Smooth muscle cell (in vitro differentiated cells): Measurements from ENCODE around the gene AP5Z1. TPM values are rescaled to one million over a fixed set of nuclear protein-coding genes. Genes with fewer than 3 reads are reported as not detected.
A peak's percentile ranks its signal among the peaks of the same experiment; 100 is the strongest.

Experiments
- DNase-seq: peaks from one replicate; lab custom pipeline; 2025; ENCODE audit not compliant: unreplicated experiment; lab: John Stamatoyannopoulos, UW
- H2AFZ ChIP-seq: fragments of 200-600 bp; sonication (generic); 2 replicates; pipeline ENCODE4 v1.6.0; 2016; ENCODE audit warnings: antibody characterized with exemption, low read depth, mild to moderate bottlenecking
- H3F3A ChIP-seq: fragments of 200-600 bp; sonication (generic); 2 replicates; pipeline ENCODE4 v1.6.0; 2017; ENCODE audit warnings: antibody characterized with exemption, low read depth
- H3K27ac ChIP-seq: fragments of 200-600 bp; sonication (generic); 2 replicates; pipeline ENCODE4 v1.5.1; 2016; ENCODE audit warnings: low read depth, mild to moderate bottlenecking
- H3K27me3 ChIP-seq: fragments of 200-600 bp; sonication (generic); 2 replicates; pipeline ENCODE4 v1.6.1; 2016; ENCODE audit warnings: low read depth, mild to moderate bottlenecking
- H3K36me3 ChIP-seq: fragments of 200-600 bp; sonication (generic); 2 replicates; pipeline ENCODE4 v1.5.1; 2016; ENCODE audit warnings: low read depth
- H3K4me1 ChIP-seq: fragments of 200-600 bp; sonication (generic); 2 replicates; pipeline ENCODE4 v1.5.1; 2016; ENCODE audit warnings: low read depth
- H3K4me2 ChIP-seq: fragments of 200-600 bp; sonication (generic); 2 replicates; pipeline ENCODE4 v1.6.0; 2016; ENCODE audit warnings: mild to moderate bottlenecking
- H3K4me3 ChIP-seq: fragments of 200-600 bp; sonication (generic); 2 replicates; pipeline ENCODE4 v1.5.1; 2016; ENCODE audit warnings: mild to moderate bottlenecking
- H3K79me2 ChIP-seq: fragments of 200-600 bp; sonication (generic); 2 replicates; pipeline ENCODE4 v1.6.0; 2016; ENCODE audit warnings: low read depth, mild to moderate bottlenecking
- H3K9ac ChIP-seq: fragments of 200-600 bp; sonication (generic); 2 replicates; pipeline ENCODE4 v1.6.0; 2016; ENCODE audit warnings: low read depth
- H3K9me3 ChIP-seq: fragments of 200-600 bp; sonication (generic); replicated peaks from 2 replicates; pipeline ENCODE4 v1.5.1; 2016; ENCODE audit warnings: low read depth
- H4K20me1 ChIP-seq: fragments of 200-600 bp; sonication (generic); 2 replicates; pipeline ENCODE4 v1.6.0; 2016; ENCODE audit warnings: low read depth
- CTCF ChIP-seq: fragments of 200-600 bp; sonication (generic); IDR thresholded peaks from 2 replicates; pipeline ENCODE4 v1.5.1; 2017; ENCODE audit warnings: borderline replicate concordance, mild to moderate bottlenecking, antibody characterized with exemption; ENCODE audit not compliant: insufficient read depth, poor library complexity, severe bottlenecking
- WGBS: methylation state at CpG from one replicate; pipeline ENCODE4 v1.1.7; 2016; ENCODE audit warnings: low lambda C conversion rate; 5-methylcytosine and 5-hydroxymethylcytosine counted together
- polyA plus RNA-seq: library from polyadenylated mRNA; unstranded; fragments of >200 nt; fragmentation: Nextera tagmentation; extraction: Ambion mirVana; gene quantifications from 2 replicates; pipeline ENCODE4 v1.2.1, GENCODE V29; 2016
- total RNA-seq: library from RNA; depleted of rRNA; stranded (reverse); fragments of >200 nt; gene quantifications from 2 replicates; pipeline ENCODE4 v1.2.3, GENCODE V29; 2014

AP5Z1 gene
- total and polyA plus RNA-seq, 2 experiments from 2014 or later: 16.6 to 37.6 TPM

DNA sequence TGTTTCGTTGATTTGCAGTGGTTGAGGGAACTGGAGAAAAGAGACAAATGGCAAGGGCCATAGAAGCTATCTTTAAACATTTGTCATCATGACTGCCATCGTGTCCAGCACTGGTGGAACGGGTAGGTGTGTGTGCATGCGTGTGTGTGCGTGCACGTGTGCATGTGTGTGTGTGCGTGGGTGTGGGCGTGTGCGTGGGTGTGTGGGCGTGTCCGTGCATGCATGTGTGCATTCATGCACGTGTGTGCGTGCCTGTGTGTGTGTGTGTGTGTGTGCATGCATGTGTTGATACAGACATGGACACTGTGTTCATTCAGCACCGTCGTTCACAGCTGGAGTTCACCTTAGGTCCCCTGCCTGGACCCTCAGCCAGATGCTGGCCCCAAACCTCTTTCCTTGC lies 38.1 kb upstream of the AP5Z1 start:
- over 99% methylated on average over 13 of the region's 15 CpGs for WGBS
- Histone ChIP-seq H3F3A (peaks cover 12% of the 10 kb centered on the region), H2AFZ (no peak overlapping the region), H3K27me3 (no peaks in the 10 kb centered on the region), H3K36me3 (no peaks in the 10 kb centered on the region), H3K79me2 (peaks cover 67% of the 10 kb centered on the region), H3K4me3 (no peak overlapping the region), H4K20me1 (peaks cover 29% of the 10 kb centered on the region), H3K4me1 (peaks cover 15% of the 10 kb centered on the region), H3K9me3 (no peaks in the 10 kb centered on the region), H3K27ac (no peak overlapping the region), H3K4me2 (no peak overlapping the region), H3K9ac (no peak overlapping the region)
- no peak for TF ChIP-seq CTCF
- no peak for DNase-seq

DNA sequence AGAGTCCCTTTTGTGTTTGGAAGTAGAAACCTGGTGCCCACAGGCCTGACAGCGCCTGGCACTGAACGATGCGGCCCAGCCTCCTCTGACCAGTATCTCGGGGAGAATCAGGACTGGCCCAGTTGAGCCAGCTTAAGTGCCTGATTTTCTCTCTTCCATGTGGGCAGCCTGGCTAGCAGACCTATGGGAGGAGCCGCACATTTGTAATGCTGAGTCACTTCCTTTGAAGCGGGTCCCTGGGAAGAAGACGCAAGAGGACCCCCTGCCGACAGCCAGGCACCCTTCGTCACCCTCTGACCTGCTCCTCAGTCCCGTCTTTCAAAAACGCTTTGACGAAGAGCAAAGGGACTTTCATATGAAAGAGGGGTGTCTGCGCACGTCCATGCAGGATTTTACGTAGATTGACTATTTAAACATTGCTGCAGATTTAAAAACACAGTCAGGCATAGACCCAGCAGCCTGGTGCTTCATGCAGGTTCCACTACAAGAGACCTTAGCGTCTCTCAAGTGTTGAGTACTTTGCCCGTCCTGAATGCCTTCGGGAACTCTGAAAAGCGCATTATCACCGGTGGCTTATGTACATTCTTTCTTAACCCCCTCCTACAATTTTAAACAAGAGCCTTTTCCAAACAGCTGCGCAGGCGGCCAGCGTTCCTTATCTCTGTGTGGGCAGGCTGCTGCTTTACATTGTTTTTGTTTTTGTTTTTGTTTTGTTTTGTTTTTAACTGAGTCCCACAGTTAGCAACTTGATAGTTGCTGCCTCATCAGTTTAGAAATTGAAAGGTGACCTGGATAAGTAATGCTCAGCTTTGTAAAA lies 36.5 kb upstream of the AP5Z1 start:
- WGBS: 6% methylated on average over 23 of the region's 23 CpGs
- H3K27ac ChIP-seq: peak overlapping the region; percentile 90
- peak overlapping the region; percentile 35 for H3K4me3 ChIP-seq
- H3K27me3 ChIP-seq: no peaks in the 10 kb centered on the region
- TF ChIP-seq CTCF: no peak
- H4K20me1 ChIP-seq: peaks cover 13% of the 10 kb centered on the region
- H3F3A ChIP-seq: peaks cover 13% of the 10 kb centered on the region
- no peaks in the 10 kb centered on the region for H3K9me3 ChIP-seq
- H3K79me2 ChIP-seq: peaks cover 61% of the 10 kb centered on the region
- peak; percentile 10 for DNase-seq
- no peaks in the 10 kb centered on the region for H3K36me3 ChIP-seq
- peak overlapping the region; percentile 78 for H3K4me2 ChIP-seq
- peaks cover 17% of the 10 kb centered on the region for H3K4me1 ChIP-seq
- peak overlapping the region; percentile 56 for H3K9ac ChIP-seq
- H2AFZ ChIP-seq: no peak overlapping the region

GRCh38 chr7:4739528-4739992 lies 35.9 kb upstream of the AP5Z1 start:
- peak; percentile 43 for TF ChIP-seq CTCF
- peak overlapping the region; percentile 56 for H3K9ac ChIP-seq
- DNase-seq: peak; percentile 9
- H4K20me1 ChIP-seq: peaks cover 8% of the 10 kb centered on the region
- H3K27ac ChIP-seq: peak overlapping the region; percentile 90
- no peak overlapping the region for H2AFZ ChIP-seq
- H3K4me3 ChIP-seq: peak overlapping the region; percentile 35
- H3F3A ChIP-seq: peaks cover 19% of the 10 kb centered on the region
- peak overlapping the region; percentile 78 for H3K4me2 ChIP-seq
- no peaks in the 10 kb centered on the region for H3K9me3 ChIP-seq
- no peaks in the 10 kb centered on the region for H3K27me3 ChIP-seq
- H3K4me1 ChIP-seq: peaks cover 23% of the 10 kb centered on the region
- H3K79me2 ChIP-seq: peaks cover 61% of the 10 kb centered on the region
- 16% methylated on average over 16 of the region's 16 CpGs for WGBS
- no peaks in the 10 kb centered on the region for H3K36me3 ChIP-seq

GRCh38 chr7:4740796-4741195 lies 34.6 kb upstream of the AP5Z1 start:
- H3K9me3 ChIP-seq: no peaks in the 10 kb centered on the region
- H3K9ac ChIP-seq: no peak overlapping the region
- no peaks in the 10 kb centered on the region for H3K36me3 ChIP-seq
- 98% methylated on average over 22 of the region's 22 CpGs for WGBS
- peak overlapping the region; percentile 90 for H3K27ac ChIP-seq
- DNase-seq: no peak
- H3F3A ChIP-seq: peaks cover 28% of the 10 kb centered on the region
- H3K79me2 ChIP-seq: peaks cover 51% of the 10 kb centered on the region
- H2AFZ ChIP-seq: no peak overlapping the region
- H3K27me3 ChIP-seq: no peaks in the 10 kb centered on the region
- no peak for TF ChIP-seq CTCF
- H4K20me1 ChIP-seq: no peaks in the 10 kb centered on the region
- H3K4me1 ChIP-seq: peaks cover 32% of the 10 kb centered on the region
- no peak overlapping the region for H3K4me2 ChIP-seq
- no peak overlapping the region for H3K4me3 ChIP-seq
